ENCODE results near the gene NRL. TPM values are rescaled to one million over a fixed set of nuclear protein-coding genes. Genes with fewer than 3 reads are reported as not detected.

Gene NRL
- total and polyA plus RNA-seq, 11 donors = 1.3 to 3.0 (median 2.1) TPM

- 30 to 43% (median 39%) methylated on average over 19 to 24 of the region's 24 CpGs for WGBS, 4 donors
- peaks cover 0 to 51% (median 31%) of the 10 kb centered on the region in 12 donors for H3K4me1 ChIP-seq
- no peaks in the 10 kb centered on the region for H3K27me3 ChIP-seq
- peak overlapping the region; percentile 1 to 58 (median 41) for H3K4me3 ChIP-seq
- H3K9me3 ChIP-seq = no peaks in the 10 kb centered on the region
- peaks cover 0 to 5% (median 1%) of the 10 kb centered on the region in 9 donors for H3K36me3 ChIP-seq
- intact Hi-C loops (cut with DNase I) = no loop called here
- peak in 3 of 5 donors; percentile 30 to 51 (median 49) for DNase-seq
- TF ChIP-seq CTCF (IDR thresholded peaks at IDR 0.05) (no peak), POLR2A (IDR thresholded peaks at IDR 0.05) (no peak)
- H3K27ac ChIP-seq = peak overlapping the region; percentile 79 to 99 (median 93)
- ATAC-seq = peak in 1 of 4 donors; percentile 0
Observed at GRCh38 chr14:24132061-24132685, 17.4 kb upstream of the NRL start.

- intact Hi-C loops (cut with DNase I) = loop anchor here in 3 of 10 donors (1.0 to 2.0 kb wide), 2 partner anchors 17 kb away; partner anchors contain the start of genes DCAF11 (in 3 of the 3) and NRL (in 3 of the 3)
- 17 to 39% (median 35%) methylated on average over 7 to 15 of the region's 15 CpGs for WGBS, 4 donors
- peak; percentile 28 to 45 (median 35) for ATAC-seq
Observed at GRCh38 chr14:24131549-24131966, 16.8 kb upstream of the NRL start.

GRCh38 chr14:24130717-24131548 is 16.2 kb upstream of the NRL start:
- TF ChIP-seq CTCF (IDR thresholded peaks at IDR 0.05) (no peak), POLR2A (IDR thresholded peaks at IDR 0.05) (no peak)
- intact Hi-C loops (cut with DNase I) = loop anchor here in 3 of 10 donors (1.0 to 2.0 kb wide), 2 partner anchors 16 to 17 kb away; partner anchors contain the start of genes DCAF11 (in 3 of the 3) and NRL (in 3 of the 3)
- Histone ChIP-seq H3K4me1 (peaks cover 0 to 41% (median 23%) of the 10 kb centered on the region in 12 donors), H3K4me3 (peak overlapping the region in 10 of 12 donors; percentile 1 to 58 (median 44)), H3K27me3 (no peaks in the 10 kb centered on the region), H3K27ac (peak overlapping the region; percentile 79 to 99 (median 93)), H3K36me3 (peaks cover 0 to 4% (median 0%) of the 10 kb centered on the region in 9 donors), H3K9me3 (no peaks in the 10 kb centered on the region)
- 18 to 30% (median 23%) methylated on average over 4 to 7 of the region's 7 CpGs for WGBS, 4 donors
- peak; percentile 77 to 87 (median 83) for ATAC-seq
- DNase-seq = peak; percentile 81 to 91 (median 81)

More at GRCh38 chr14:24131549-24131966, 16.8 kb upstream of the NRL start:
- TF ChIP-seq POLR2A (IDR thresholded peaks at IDR 0.05) = no peak
- no peaks in the 10 kb centered on the region for H3K27me3 ChIP-seq
- H3K27ac ChIP-seq = peak overlapping the region; percentile 79 to 99 (median 93)
- peak in 4 of 5 donors; percentile 35 to 68 (median 52) for DNase-seq
- peaks cover 0 to 45% (median 25%) of the 10 kb centered on the region in 12 donors for H3K4me1 ChIP-seq
- peaks cover 0 to 4% (median 0%) of the 10 kb centered on the region in 9 donors for H3K36me3 ChIP-seq
- H3K9me3 ChIP-seq = no peaks in the 10 kb centered on the region
- peak overlapping the region in 11 of 12 donors; percentile 1 to 58 (median 42) for H3K4me3 ChIP-seq

GRCh38 chr14:24130380-24130716 is 15.6 kb upstream of the NRL start, which contains the start of gene FITM1:
Gene FITM1, plus strand, starts transcription at chr14:24130659. Its CDS starts 905 bp downstream, at chr14:24131564.
- DNase-seq (no peak), ATAC-seq (no peak)
- peaks cover 0 to 37% (median 21%) of the 10 kb centered on the region in 12 donors for H3K4me1 ChIP-seq
- peak within 1 kb of the TSS in 10 of 12 donors; percentile 1 to 58 (median 44) for H3K4me3 ChIP-seq
- 83 to 93% (median 88%) methylated on average over 5 of the region's 5 CpGs for WGBS, 4 donors
- TF ChIP-seq CTCF (IDR thresholded peaks at IDR 0.05) = no peak
- no peak for TF ChIP-seq POLR2A (IDR thresholded peaks at IDR 0.05)
- H3K36me3 ChIP-seq = peaks cover 0 to 4% (median 0%) of the 10 kb centered on the region in 9 donors
- H3K27ac ChIP-seq = peak within 1 kb of the TSS; percentile 79 to 99 (median 93)
- intact Hi-C loops (cut with DNase I) = loop anchor here in 1 of 10 donors (2.0 kb wide), 1 partner anchor 16 kb away; the partner anchor contains the start of genes DCAF11 and NRL
- no peaks in the 10 kb centered on the region for H3K27me3 ChIP-seq
- no peaks in the 10 kb centered on the region for H3K9me3 ChIP-seq

All from heart left ventricle (tissue), 16 donors.